Camera-type eye (tissue), 1 donor: ENCODE results near the gene COX7A1. TPM values are rescaled to one million over a fixed set of nuclear protein-coding genes. Genes with fewer than 3 reads are reported as not detected.

ENCODE experiments used
- total RNA-seq: library from RNA; depleted of rRNA; stranded (reverse); fragments of >200 nt; gene quantifications from one replicate; pipeline ENCODE4 v1.2.3, GENCODE V29; 2014

The COX7A1 gene
- total RNA-seq, result 3.6 TPM

DNA sequence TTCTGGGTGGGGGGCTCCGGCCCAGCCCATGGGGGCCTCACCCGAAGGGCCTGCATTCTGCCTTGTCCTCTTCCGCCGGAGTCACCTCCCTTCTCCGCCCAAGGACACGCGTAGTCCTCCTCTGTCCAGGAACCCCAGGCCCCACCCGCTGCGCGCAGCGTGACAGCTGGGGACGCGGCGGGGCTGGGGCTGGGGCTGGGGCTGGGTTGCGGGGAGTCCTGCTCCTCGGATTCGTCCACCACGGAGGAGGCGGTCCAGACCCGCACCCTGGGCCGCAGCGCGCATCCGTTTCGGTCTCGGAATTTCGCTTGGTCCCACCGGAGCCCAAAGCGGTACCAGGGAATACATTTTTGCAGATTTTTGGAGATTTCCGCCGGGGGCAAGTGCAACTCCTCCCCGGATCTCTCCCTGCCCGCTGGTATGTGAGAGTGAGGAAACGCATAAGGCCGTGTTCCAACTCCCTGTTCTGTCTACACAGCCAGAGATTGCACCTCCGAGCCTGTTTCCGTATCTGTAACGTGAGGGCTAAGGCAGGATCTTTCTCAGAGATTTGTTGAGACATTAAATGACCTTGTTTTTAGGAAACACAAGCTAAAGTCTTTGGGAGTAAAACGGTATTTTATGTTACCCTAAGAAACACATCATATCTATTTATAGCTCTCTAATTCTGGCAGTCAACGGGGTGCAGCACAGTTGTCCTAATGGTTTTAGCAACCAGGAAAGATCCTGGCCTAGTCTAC lies at the start of gene COX7A1:
Gene COX7A1 (minus strand): TSS at position 96 of the 740 bp plus-strand sequence. CDS start 40 bp downstream, at position 56.

GRCh38 chr19:36139473-36140303 lies 12.6 kb downstream of the COX7A1 start, which contains the start of gene CAPNS1:
TSS of gene CAPNS1 (plus strand) at chr19:36140066. CDS start at chr19:36141012, 946 bp downstream.

DNA sequence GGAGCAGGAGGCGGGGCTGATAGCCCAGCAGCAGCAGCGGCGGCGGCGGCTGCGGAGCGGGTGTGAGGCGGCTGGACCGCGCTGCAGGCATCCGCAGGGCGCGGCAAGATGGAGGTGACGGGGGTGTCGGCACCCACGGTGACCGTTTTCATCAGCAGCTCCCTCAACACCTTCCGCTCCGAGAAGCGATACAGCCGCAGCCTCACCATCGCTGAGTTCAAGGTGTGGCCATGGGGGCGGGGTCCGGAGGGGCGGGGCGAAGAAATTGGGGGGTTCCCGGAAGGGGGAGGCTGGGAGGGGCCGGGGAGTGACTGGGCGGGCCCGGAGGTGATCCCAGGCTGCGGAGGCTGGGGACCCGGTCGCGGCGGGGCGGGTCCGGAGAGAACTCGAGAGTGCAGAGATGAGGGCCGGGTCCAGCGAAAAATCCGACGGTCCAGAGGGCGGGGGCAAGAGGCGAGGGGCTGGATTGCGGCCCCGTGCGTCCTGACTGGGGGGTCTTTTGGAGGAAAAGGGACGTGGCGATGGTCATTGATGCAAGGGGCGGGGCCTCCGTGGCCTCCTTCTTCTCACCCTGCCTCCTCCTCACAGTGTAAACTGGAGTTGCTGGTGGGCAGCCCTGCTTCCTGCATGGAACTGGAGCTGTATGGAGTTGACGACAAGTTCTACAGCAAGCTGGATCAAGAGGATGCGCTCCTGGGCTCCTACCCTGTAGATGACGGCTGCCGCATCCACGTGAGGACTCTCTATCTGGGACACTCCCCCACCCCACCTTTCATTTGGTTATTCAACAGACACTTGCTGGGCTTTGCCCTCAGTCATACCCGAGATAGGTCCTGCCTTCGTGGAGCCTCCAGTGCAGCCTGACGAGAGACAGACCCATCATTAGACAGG lies 36.5 kb downstream of the COX7A1 start, which contains the start of gene TBCB:
Gene TBCB (plus strand): TSS at position 16 of the 891 bp plus-strand sequence. CDS start 93 bp downstream, at position 109.

DNA sequence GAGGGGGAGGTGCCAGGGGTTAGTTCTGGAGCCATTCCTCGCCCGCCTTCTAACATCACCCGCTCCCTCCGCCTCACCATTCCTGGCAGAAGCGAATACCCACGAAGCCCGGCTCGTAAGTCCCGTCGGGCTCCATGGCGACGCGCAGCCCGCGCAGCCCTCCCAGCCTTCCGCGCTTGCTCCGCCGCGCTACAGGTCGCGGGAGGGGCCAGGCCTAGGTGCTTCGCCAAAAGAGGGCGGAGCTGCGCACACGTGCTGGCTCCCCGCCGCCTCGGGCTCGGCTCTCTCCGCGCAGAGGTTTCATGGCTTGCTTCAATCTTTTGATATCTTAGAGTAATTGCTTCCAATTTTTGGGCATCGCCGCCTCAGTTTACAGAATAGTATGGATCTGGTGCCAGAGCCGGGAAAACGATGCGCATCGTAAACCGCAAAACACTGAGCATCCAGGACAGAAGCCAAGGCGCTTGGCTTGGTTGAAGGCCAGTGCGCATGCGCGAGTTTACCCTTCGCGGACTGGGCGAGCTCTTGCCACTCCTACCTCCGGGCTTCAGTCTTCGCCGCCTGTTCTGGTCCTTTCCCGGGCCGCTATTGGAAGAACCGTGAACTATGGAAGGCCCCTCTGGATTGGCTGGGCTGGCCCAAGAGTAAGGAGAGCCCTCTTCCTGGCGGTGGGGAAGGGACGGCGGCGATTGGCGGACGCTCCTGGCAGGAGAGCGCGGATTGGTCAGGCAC lies 37.4 kb downstream of the COX7A1 start, which contains the start of gene POLR2I:
Gene POLR2I (minus strand): TSS at position 155 of the 732 bp plus-strand sequence. CDS start 19 bp downstream, at position 136.

GRCh38 chr19:36110487-36111199 lies 41.6 kb downstream of the COX7A1 start, which contains the start of gene OVOL3:
TSS of gene OVOL3 (plus strand) at chr19:36111143. CDS start at chr19:36111203, 60 bp downstream.

Other genes with a start within 250 kb of the COX7A1 start
- gene HCST, start 249.9 kb downstream of the COX7A1 start, total RNA-seq, result not detected
- gene TYROBP, start 244.2 kb downstream of the COX7A1 start, total RNA-seq, result 10.4 TPM
- gene LRFN3, start 216.1 kb downstream of the COX7A1 start, total RNA-seq, result 5.4 TPM
- gene SDHAF1, start 157.3 kb downstream of the COX7A1 start, total RNA-seq, result 32.9 TPM
- not detected for gene SYNE4, start 143.6 kb downstream of the COX7A1 start, total RNA-seq
- gene ALKBH6, start 138.2 kb downstream of the COX7A1 start, total RNA-seq, result 9.4 TPM
- 34.6 TPM for gene CLIP3, start 119.6 kb downstream of the COX7A1 start, total RNA-seq
- 7.6 TPM for gene THAP8, start 98.2 kb downstream of the COX7A1 start, total RNA-seq
- gene WDR62, start 97.5 kb downstream of the COX7A1 start, total RNA-seq, result 6.4 TPM
- not detected for gene OVOL3, start 41.3 kb downstream of the COX7A1 start, total RNA-seq
- gene POLR2I, start 37.6 kb downstream of the COX7A1 start, total RNA-seq, result 28.0 TPM
- gene TBCB, start 37.0 kb downstream of the COX7A1 start, total RNA-seq, result 134 TPM
- gene CAPNS1, start 12.4 kb downstream of the COX7A1 start, total RNA-seq, result 123 TPM
- 11.3 TPM for gene ZNF565, start 62.2 kb upstream of the COX7A1 start, total RNA-seq
- 163 TPM for gene ZNF146, start 62.7 kb upstream of the COX7A1 start, total RNA-seq
- gene ZFP14, start 226.8 kb upstream of the COX7A1 start, total RNA-seq, result 33.5 TPM